Measurements from ENCODE around the gene RUVBL2. TPM values are rescaled to one million over a fixed set of nuclear protein-coding genes. Genes with fewer than 3 reads are reported as not detected.
A peak's percentile ranks its signal among the peaks of the same experiment; 100 is the strongest.

RUVBL2 gene
- total and polyA plus RNA-seq, 7 donors, result 36.6 to 98.8 (median 58.1) TPM

DNA sequence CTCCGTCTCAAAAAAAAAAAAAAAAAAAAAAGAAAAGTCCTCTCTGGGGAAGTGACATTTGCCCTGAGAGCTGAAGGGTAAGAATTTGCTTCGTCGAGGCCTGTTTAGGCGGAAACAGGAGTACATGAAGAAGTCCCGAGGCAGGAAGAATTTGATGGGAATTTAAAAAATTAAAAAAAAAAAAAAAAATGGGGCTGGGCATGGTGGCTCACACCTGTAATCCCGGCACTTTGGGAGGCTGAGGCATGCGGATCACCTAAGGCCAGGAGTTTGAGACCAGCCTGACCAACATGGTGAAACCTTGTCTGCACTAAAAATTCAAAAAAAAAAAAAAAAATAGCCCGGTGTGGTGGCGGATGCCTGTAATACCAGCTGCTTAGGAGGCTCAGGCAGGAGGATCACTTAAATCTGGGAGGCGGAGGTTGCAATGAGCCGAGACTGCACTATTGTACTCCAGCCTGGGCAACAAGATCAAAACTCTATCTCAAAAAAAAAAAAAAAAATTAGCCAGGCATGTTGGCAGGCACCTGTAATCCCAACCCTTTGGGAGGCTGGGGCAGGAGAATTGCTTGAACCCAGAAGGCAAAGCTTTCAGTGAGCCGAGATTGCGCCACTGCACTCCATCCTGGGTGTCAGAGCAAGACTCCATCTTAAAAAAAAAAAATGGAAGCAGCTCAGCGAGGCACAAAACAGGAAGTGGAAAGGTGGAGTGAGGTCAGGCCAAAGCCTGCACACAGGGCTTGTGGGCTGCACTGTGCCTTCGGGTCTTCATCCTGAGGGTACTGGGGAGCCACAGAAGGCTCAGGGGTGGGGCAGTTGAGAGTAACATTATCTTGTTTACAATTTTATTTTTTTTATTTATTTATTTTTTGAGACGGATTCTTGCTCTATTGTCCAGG, 34.1 kb upstream of the RUVBL2 start:
- no peak for DNase-seq
- no peaks in the 10 kb centered on the region for H3K27me3 ChIP-seq
- intact Hi-C loops (cut with DNase I), result loop anchor here (5.0 to 10.0 kb wide), 3 partner anchors 47 to 325 kb away; partner anchors contain the start of gene DBP
- TF ChIP-seq, protein P1, sequence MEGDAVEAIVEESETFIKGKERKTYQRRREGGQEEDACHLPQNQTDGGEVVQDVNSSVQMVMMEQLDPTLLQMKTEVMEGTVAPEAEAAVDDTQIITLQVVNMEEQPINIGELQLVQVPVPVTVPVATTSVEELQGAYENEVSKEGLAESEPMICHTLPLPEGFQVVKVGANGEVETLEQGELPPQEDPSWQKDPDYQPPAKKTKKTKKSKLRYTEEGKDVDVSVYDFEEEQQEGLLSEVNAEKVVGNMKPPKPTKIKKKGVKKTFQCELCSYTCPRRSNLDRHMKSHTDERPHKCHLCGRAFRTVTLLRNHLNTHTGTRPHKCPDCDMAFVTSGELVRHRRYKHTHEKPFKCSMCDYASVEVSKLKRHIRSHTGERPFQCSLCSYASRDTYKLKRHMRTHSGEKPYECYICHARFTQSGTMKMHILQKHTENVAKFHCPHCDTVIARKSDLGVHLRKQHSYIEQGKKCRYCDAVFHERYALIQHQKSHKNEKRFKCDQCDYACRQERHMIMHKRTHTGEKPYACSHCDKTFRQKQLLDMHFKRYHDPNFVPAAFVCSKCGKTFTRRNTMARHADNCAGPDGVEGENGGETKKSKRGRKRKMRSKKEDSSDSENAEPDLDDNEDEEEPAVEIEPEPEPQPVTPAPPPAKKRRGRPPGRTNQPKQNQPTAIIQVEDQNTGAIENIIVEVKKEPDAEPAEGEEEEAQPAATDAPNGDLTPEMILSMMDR (IDR thresholded peaks at IDR 0.05), result no peak
- TF ChIP-seq POLR2AphosphoS5 (IDR thresholded peaks at IDR 0.05) (no peak), POLR2A (IDR thresholded peaks at IDR 0.05) (no peak), EP300 (IDR thresholded peaks at IDR 0.05) (no peak)
- H3K27ac ChIP-seq, result no peak overlapping the region
- WGBS, 2 donors, result 78 to 79% methylated on average over 16 of the region's 16 CpGs
- H3K9me3 ChIP-seq, result no peaks in the 10 kb centered on the region
- peaks cover 0 to 41% (median 35%) of the 10 kb centered on the region in 4 donors for H3K4me1 ChIP-seq
- H3K4me3 ChIP-seq, result no peak overlapping the region
- peaks cover 0 to 4% (median 0%) of the 10 kb centered on the region in 4 donors for H3K36me3 ChIP-seq

DNA sequence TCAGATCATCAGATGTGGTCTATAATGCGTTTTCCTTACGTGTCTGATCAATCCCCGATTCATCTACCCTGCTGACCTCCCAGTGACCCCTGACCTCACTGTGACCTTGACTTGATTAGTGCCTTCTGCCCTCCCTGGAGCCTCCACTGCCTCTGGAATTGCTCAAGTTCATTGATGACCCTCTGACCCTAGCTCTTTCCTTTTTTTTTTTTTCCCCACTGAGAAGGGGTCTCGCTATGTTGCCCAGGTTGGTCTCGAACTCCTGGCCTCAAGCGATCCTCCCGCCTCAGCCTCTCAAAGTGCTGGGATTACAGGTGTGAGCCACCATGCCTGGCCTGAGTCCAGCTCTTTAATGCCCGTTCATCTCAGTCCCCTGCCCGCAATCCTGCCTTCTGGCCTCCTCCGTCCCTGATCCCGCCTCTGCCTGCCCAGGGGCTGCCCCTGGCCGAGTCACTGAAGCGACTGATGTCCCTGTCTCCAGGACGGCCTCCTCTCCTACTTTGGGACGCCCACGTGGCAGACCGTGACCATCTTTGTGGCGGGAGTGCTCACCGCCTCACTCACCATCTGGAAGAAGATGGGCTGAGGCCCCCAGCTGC, 32.5 kb upstream of the RUVBL2 start:
- H3K4me3 ChIP-seq, result no peak overlapping the region
- intact Hi-C loops (cut with DNase I), result loop anchor here (5.0 to 10.0 kb wide), 2 partner anchors 164 to 326 kb away; partner anchors contain the start of gene DBP
- no peaks in the 10 kb centered on the region for H3K9me3 ChIP-seq
- DNase-seq, result no peak
- peaks cover under 1 to 7% (median under 1%) of the 10 kb centered on the region in 4 donors for H3K36me3 ChIP-seq
- H3K4me1 ChIP-seq, result peaks cover 0 to 36% (median 29%) of the 10 kb centered on the region in 4 donors
- 80 to 86% methylated on average over 19 of the region's 19 CpGs for WGBS, 2 donors
- no peaks in the 10 kb centered on the region for H3K27me3 ChIP-seq
- TF ChIP-seq EP300 (IDR thresholded peaks at IDR 0.05) (no peak), POLR2A (IDR thresholded peaks at IDR 0.05) (no peak), POLR2AphosphoS5 (IDR thresholded peaks at IDR 0.05) (no peak)
- TF ChIP-seq, protein P1 (IDR thresholded peaks at IDR 0.05), result no peak
- peak overlapping the region in 3 of 4 donors; percentile 26 to 98 (median 93) for H3K27ac ChIP-seq

DNA sequence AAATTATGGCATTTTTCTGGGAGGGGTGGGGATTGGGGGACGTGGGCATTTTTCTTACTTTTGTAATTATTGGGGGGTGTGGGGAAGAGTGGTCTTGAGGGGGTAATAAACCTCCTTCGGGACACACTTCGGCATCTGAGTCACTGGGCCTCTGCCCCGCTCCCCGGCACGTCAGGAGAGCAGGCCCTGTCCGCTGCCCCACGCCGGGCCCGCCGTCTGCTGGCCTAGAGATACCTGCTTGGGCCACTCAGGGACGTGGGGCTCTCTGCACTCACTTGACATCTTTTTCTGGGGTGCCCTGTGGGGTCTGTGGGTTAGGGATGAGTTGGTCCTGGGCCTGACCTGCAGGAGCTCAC, 32.0 kb upstream of the RUVBL2 start:
- Histone ChIP-seq H3K36me3 (peaks cover 5 to 12% (median 6%) of the 10 kb centered on the region in 4 donors), H3K27me3 (no peaks in the 10 kb centered on the region), H3K27ac (peak overlapping the region; percentile 91 to 98 (median 95)), H3K4me3 (no peak overlapping the region), H3K9me3 (no peaks in the 10 kb centered on the region), H3K4me1 (peaks cover 0 to 38% (median 32%) of the 10 kb centered on the region in 4 donors)
- TF ChIP-seq, protein P1 (IDR thresholded peaks at IDR 0.05), result no peak
- TF ChIP-seq EP300 (IDR thresholded peaks at IDR 0.05) (no peak), POLR2AphosphoS5 (IDR thresholded peaks at IDR 0.05) (no peak), POLR2A (IDR thresholded peaks at IDR 0.05) (no peak)
- DNase-seq, result no peak
- intact Hi-C loops (cut with DNase I), result loop anchor here (5.0 to 10.0 kb wide), 2 partner anchors 164 to 327 kb away; partner anchors contain the start of gene DBP
- WGBS, 2 donors, result 84 to 86% methylated on average over 12 of the region's 12 CpGs

DNA sequence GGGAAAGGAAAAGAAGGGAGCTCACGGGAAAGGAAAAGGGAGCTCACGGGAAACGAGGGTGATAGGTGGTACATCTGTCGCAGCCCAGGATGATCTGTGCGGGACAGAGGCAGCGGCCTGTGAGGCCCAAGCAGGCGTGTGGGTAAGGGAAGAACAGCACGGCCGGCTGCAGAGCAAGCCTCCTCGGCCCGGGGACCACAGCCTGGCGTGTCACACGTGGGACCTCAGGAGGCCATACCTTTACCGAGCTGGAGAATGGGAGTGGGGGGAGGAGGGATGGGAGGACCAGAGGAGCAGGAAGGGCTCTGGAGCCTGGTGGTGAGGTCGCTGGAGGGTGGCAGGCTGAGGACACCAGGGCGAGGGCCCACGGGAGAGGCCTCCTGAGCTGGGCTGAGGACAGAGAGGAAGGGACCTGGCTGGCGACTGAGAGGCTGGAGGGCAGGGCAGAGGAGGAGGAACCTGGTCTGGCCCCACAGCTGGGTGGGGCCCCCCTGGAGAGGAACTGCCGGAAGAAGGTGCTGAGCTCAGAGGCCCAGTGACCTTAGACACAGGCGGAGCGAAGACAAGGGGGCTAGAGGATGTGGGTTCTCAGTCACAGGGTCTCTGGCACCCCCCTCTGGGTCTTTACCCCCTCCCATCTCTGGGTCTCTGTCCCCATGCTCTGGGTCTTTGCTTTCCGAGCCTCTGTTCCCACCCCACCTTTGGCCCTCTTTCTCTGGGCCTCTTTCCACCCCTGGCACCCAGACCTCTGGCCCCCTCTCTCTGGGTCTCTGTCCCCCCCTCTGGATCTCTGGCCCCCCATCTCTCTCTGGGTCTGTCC, 31.4 kb upstream of the RUVBL2 start:
- Histone ChIP-seq H3K4me1 (peaks cover 0 to 43% (median 38%) of the 10 kb centered on the region in 4 donors), H3K27ac (peak overlapping the region; percentile 91 to 98 (median 95)), H3K36me3 (peaks cover 6 to 18% (median 11%) of the 10 kb centered on the region in 4 donors), H3K27me3 (no peaks in the 10 kb centered on the region), H3K4me3 (no peak overlapping the region), H3K9me3 (no peaks in the 10 kb centered on the region)
- peak; percentile 80 for DNase-seq
- intact Hi-C loops (cut with DNase I), result loop anchor here (5.0 to 10.0 kb wide), 2 partner anchors 165 to 327 kb away; partner anchors contain the start of gene DBP
- 22 to 33% methylated on average over 22 of the region's 22 CpGs for WGBS, 2 donors
- TF ChIP-seq POLR2A (IDR thresholded peaks at IDR 0.05) (peak in 1 of 2 donors; percentile 73), POLR2AphosphoS5 (IDR thresholded peaks at IDR 0.05) (peak in 3 of 4 donors; percentile 44 to 51 (median 44)), EP300 (IDR thresholded peaks at IDR 0.05) (no peak)
- TF ChIP-seq, protein P1 (IDR thresholded peaks at IDR 0.05), result no peak
